HCT116 (cell line): ENCODE results near the gene LDAH.

Source experiments
- EGR1 ChIP-seq: IDR thresholded peaks from 2 replicates; pipeline ENCODE4 v1.6.1; 2012; ENCODE audit warnings: low read depth
- RAD21 ChIP-seq: IDR thresholded peaks from 2 replicates; pipeline ENCODE4 v1.6.1; 2012; ENCODE audit warnings: low read depth, mild to moderate bottlenecking
- TF ChIP-seq, protein P1 (sequence below): IDR thresholded peaks from 2 replicates; pipeline ENCODE4 v1.6.1; 2011; ENCODE audit warnings: mild to moderate bottlenecking, low read length, moderate library complexity; ENCODE audit not compliant: insufficient replicate concordance; ENCODE audit errors: extremely low read depth
- TF ChIP-seq, protein P2 (sequence below), 3 experiments: fragments of 200-600 bp in 1 of 3; sonication (generic) in 1 of 3; IDR thresholded peaks in 2 of 3; conservative IDR thresholded peaks in 1 of 3; 2 replicates each; pipeline ENCODE4 v1.5.1; 2012 to 2017; ENCODE audit warnings: low read depth in 2 of 3, low read length in 2 of 3, antibody characterized with exemption in 1 of 3, borderline replicate concordance in 1 of 3, control low read depth in 1 of 3, mild to moderate bottlenecking in 1 of 3, mixed read lengths in 1 of 3, mixed run types in 1 of 3, moderate library complexity in 1 of 3; ENCODE audit not compliant: insufficient read depth in 1 of 3
- TF ChIP-seq, protein P3 (sequence below): IDR thresholded peaks from 2 replicates; pipeline ENCODE4 v1.6.1; 2012; ENCODE audit warnings: low read depth

- TF ChIP-seq, protein P1, sequence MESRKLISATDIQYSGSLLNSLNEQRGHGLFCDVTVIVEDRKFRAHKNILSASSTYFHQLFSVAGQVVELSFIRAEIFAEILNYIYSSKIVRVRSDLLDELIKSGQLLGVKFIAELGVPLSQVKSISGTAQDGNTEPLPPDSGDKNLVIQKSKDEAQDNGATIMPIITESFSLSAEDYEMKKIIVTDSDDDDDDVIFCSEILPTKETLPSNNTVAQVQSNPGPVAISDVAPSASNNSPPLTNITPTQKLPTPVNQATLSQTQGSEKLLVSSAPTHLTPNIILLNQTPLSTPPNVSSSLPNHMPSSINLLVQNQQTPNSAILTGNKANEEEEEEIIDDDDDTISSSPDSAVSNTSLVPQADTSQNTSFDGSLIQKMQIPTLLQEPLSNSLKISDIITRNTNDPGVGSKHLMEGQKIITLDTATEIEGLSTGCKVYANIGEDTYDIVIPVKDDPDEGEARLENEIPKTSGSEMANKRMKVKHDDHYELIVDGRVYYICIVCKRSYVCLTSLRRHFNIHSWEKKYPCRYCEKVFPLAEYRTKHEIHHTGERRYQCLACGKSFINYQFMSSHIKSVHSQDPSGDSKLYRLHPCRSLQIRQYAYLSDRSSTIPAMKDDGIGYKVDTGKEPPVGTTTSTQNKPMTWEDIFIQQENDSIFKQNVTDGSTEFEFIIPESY: no peak
- TF ChIP-seq, protein P2, sequence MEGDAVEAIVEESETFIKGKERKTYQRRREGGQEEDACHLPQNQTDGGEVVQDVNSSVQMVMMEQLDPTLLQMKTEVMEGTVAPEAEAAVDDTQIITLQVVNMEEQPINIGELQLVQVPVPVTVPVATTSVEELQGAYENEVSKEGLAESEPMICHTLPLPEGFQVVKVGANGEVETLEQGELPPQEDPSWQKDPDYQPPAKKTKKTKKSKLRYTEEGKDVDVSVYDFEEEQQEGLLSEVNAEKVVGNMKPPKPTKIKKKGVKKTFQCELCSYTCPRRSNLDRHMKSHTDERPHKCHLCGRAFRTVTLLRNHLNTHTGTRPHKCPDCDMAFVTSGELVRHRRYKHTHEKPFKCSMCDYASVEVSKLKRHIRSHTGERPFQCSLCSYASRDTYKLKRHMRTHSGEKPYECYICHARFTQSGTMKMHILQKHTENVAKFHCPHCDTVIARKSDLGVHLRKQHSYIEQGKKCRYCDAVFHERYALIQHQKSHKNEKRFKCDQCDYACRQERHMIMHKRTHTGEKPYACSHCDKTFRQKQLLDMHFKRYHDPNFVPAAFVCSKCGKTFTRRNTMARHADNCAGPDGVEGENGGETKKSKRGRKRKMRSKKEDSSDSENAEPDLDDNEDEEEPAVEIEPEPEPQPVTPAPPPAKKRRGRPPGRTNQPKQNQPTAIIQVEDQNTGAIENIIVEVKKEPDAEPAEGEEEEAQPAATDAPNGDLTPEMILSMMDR (IDR thresholded peaks at IDR 0.05 in 2 of 3, conservative IDR thresholded peaks at IDR 0.05 in 1 of 3; ENCODE audit: borderline replicate concordance in 1 of 3, insufficient read depth in 1 of 3, low read depth in 2 of 3, low read length in 2 of 3): no peak
- TF ChIP-seq RAD21: no peak
- TF ChIP-seq, protein P3, sequence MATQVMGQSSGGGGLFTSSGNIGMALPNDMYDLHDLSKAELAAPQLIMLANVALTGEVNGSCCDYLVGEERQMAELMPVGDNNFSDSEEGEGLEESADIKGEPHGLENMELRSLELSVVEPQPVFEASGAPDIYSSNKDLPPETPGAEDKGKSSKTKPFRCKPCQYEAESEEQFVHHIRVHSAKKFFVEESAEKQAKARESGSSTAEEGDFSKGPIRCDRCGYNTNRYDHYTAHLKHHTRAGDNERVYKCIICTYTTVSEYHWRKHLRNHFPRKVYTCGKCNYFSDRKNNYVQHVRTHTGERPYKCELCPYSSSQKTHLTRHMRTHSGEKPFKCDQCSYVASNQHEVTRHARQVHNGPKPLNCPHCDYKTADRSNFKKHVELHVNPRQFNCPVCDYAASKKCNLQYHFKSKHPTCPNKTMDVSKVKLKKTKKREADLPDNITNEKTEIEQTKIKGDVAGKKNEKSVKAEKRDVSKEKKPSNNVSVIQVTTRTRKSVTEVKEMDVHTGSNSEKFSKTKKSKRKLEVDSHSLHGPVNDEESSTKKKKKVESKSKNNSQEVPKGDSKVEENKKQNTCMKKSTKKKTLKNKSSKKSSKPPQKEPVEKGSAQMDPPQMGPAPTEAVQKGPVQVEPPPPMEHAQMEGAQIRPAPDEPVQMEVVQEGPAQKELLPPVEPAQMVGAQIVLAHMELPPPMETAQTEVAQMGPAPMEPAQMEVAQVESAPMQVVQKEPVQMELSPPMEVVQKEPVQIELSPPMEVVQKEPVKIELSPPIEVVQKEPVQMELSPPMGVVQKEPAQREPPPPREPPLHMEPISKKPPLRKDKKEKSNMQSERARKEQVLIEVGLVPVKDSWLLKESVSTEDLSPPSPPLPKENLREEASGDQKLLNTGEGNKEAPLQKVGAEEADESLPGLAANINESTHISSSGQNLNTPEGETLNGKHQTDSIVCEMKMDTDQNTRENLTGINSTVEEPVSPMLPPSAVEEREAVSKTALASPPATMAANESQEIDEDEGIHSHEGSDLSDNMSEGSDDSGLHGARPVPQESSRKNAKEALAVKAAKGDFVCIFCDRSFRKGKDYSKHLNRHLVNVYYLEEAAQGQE: no peak
- TF ChIP-seq EGR1: no peak
Measured at GRCh38 chr2:20663196-20664070, 159.5 kb downstream of the LDAH start.
